Karpas-422 (cell line): ENCODE data around the gene PCNX3. TPM values are rescaled to one million over a fixed set of nuclear protein-coding genes. Genes with fewer than 3 reads are reported as not detected.

ENCODE experiments used
- DNase-seq: peaks from one replicate; pipeline ENCODE4 v3.0.0-alpha.2; 2015
- H2AFZ ChIP-seq: fragments of 200-600 bp; sonication (generic); 2 replicates; pipeline ENCODE4 v1.6.1; 2014; ENCODE audit warnings: antibody characterized with exemption, low read length, mixed read lengths
- H3K27ac ChIP-seq: fragments of 200-600 bp; sonication (generic); 2 replicates; pipeline ENCODE4 v1.5.1; 2014; ENCODE audit warnings: mild to moderate bottlenecking, low read length, moderate library complexity
- H3K27me3 ChIP-seq: fragments of 200-600 bp; sonication (generic); 2 replicates; pipeline ENCODE4 v1.6.1; 2014; ENCODE audit warnings: low read length, mixed read lengths
- H3K36me3 ChIP-seq: fragments of 200-600 bp; sonication (generic); 2 replicates; pipeline ENCODE4 v1.6.1; 2014; ENCODE audit warnings: low read length, mixed read lengths; ENCODE audit not compliant: insufficient read depth
- H3K4me1 ChIP-seq: fragments of 200-600 bp; sonication (generic); 2 replicates; pipeline ENCODE4 v1.6.1; 2014; ENCODE audit warnings: mild to moderate bottlenecking, low read length, mixed read lengths
- H3K4me2 ChIP-seq: fragments of 200-600 bp; sonication (generic); 2 replicates; pipeline ENCODE4 v1.6.1; 2014; ENCODE audit warnings: low read length, low read depth, mild to moderate bottlenecking; ENCODE audit not compliant: poor library complexity, severe bottlenecking
- H3K4me3 ChIP-seq: fragments of 200-600 bp; sonication (generic); 2 replicates; pipeline ENCODE4 v1.5.1; 2014; ENCODE audit warnings: mild to moderate bottlenecking, antibody characterized with exemption, low read length, mixed read lengths
- H3K79me2 ChIP-seq: fragments of 200-600 bp; sonication (generic); 2 replicates; pipeline ENCODE4 v1.6.1; 2014; ENCODE audit warnings: mild to moderate bottlenecking, low read length, mixed read lengths
- H3K9ac ChIP-seq: fragments of 200-600 bp; sonication (generic); 2 replicates; pipeline ENCODE4 v1.6.0; 2014; ENCODE audit warnings: low read length
- H3K9me2 ChIP-seq: fragments of 200-600 bp; sonication (generic), shearing (Covaris generic); replicated peaks from 2 replicates; pipeline ENCODE4 v1.6.0; 2014; ENCODE audit warnings: mild to moderate bottlenecking, low read length, moderate library complexity; ENCODE audit not compliant: insufficient read depth
- H3K9me3 ChIP-seq: fragments of 300-700, 200-600 bp; sonication (generic); 2 replicates; pipeline ENCODE4 v1.6.1; 2014; ENCODE audit warnings: low read length, mixed read lengths
- H4K20me1 ChIP-seq: fragments of 200-600 bp; sonication (generic); 2 replicates; pipeline ENCODE4 v1.6.1; 2014; ENCODE audit warnings: mild to moderate bottlenecking, antibody characterized with exemption, low read length, low read depth; ENCODE audit not compliant: insufficient read depth
- total RNA-seq: library from RNA; depleted of rRNA; stranded (reverse); fragments of >200 nt; shearing (Covaris generic); gene quantifications from 2 replicates; pipeline ENCODE4 v1.2.3, GENCODE V29; 2014; ENCODE audit warnings: low replicate concordance

The PCNX3 gene
- total RNA-seq, 1 experiment from 2014 or later, result 20.4 TPM

DNA sequence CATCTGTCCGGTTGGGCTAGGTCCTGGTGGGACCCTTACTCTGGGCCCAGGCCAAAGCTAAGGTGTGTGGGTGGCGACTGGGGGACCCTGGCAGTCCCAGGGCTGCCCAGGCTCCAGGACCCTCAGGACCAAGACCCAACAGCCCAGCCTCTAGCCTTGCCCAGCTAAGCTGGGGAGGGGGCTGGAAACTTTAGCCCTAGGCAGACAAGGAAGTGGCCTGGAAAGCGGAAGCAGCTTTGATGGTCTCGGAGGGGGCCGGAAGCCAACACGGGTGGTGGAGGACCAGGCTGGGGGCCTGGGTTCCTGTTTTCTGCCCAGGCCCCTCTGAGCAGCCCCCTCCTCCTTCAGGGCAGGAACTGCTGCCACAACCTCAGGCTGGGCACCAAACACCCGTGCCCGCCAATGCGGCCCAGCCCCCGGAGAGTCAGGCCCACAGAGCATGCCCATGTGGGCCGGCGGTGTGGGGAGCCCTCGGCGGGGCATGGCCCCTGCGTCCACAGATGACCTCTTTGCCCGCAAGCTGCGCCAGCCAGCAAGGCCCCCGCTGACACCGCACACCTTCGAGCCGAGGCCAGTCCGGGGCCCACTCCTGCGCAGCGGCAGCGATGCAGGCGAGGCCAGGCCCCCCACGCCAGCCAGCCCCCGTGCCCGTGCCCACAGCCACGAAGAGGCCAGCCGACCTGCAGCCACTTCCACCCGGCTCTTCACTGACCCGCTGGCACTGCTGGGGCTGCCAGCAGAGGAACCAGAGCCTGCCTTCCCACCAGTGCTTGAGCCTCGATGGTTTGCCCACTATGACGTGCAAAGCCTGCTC, 25.1 kb downstream of the PCNX3 start:
- H3K4me2 ChIP-seq, result peak overlapping the region; percentile 95
- no peaks in the 10 kb centered on the region for H3K9me2 ChIP-seq
- H4K20me1 ChIP-seq, result peaks cover 4% of the 10 kb centered on the region; the same call in 1 of the 2 replicates
- peak overlapping the region; percentile 92 for H3K9ac ChIP-seq
- peak overlapping the region; percentile 89 for H3K4me3 ChIP-seq
- no peaks in the 10 kb centered on the region for H3K27me3 ChIP-seq
- peak; percentile 86 for DNase-seq
- peaks cover 53% of the 10 kb centered on the region for H3K4me1 ChIP-seq
- H2AFZ ChIP-seq, result no peak overlapping the region
- no peaks in the 10 kb centered on the region for H3K9me3 ChIP-seq
- peaks cover 30% of the 10 kb centered on the region for H3K79me2 ChIP-seq
- 0 out of 2 replicates have a peak, but pooled peaks cover 9% of the 10 kb centered on the region for H3K36me3 ChIP-seq
- peak overlapping the region; percentile 99 for H3K27ac ChIP-seq

DNA sequence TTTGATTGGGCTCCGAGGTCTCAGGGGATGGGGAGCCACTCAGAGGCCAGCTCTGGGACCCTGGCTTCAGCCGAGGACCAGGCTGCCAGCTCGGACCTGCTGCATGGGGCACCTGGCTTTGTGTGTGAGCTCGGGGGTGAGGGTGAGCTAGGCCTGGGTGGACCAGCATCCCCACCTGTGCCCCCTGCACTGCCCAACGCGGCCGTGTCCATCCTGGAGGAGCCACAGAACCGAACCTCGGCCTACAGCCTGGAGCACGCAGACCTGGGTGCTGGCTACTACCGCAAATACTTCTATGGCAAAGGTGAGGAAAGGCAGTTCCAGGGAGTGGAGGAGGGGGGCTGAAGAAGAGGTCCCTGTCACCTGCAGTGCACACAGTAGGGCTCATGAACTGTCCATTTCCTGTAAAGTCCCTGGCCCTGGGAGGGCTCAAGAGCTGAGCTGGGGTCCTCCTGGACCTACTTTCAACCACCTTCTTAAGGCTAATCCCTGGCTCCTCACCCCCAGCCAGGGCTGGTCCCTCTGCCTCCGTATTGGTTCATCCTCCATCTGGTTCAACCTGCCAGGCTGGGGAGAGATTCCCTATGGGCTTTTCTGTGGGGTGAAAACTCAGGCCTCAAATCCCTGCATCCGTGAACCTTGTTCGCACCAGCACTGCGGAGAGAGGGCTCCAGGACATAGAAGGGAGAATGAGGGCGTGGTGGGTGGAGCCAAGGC, 25.9 kb downstream of the PCNX3 start:
- peaks cover 30% of the 10 kb centered on the region for H3K79me2 ChIP-seq
- H2AFZ ChIP-seq, result no peak overlapping the region
- H3K36me3 ChIP-seq, result 0 out of 2 replicates have a peak, but pooled peaks cover 9% of the 10 kb centered on the region
- H3K4me1 ChIP-seq, result peaks cover 53% of the 10 kb centered on the region
- peak overlapping the region; percentile 92 for H3K9ac ChIP-seq
- H3K27ac ChIP-seq, result peak overlapping the region; percentile 99
- H4K20me1 ChIP-seq, result peaks cover 4% of the 10 kb centered on the region; the same call in 1 of the 2 replicates
- H3K27me3 ChIP-seq, result no peaks in the 10 kb centered on the region
- H3K4me3 ChIP-seq, result peak overlapping the region; percentile 89
- no peaks in the 10 kb centered on the region for H3K9me2 ChIP-seq
- DNase-seq, result no peak
- H3K9me3 ChIP-seq, result no peaks in the 10 kb centered on the region
- H3K4me2 ChIP-seq, result peak overlapping the region; percentile 95

DNA sequence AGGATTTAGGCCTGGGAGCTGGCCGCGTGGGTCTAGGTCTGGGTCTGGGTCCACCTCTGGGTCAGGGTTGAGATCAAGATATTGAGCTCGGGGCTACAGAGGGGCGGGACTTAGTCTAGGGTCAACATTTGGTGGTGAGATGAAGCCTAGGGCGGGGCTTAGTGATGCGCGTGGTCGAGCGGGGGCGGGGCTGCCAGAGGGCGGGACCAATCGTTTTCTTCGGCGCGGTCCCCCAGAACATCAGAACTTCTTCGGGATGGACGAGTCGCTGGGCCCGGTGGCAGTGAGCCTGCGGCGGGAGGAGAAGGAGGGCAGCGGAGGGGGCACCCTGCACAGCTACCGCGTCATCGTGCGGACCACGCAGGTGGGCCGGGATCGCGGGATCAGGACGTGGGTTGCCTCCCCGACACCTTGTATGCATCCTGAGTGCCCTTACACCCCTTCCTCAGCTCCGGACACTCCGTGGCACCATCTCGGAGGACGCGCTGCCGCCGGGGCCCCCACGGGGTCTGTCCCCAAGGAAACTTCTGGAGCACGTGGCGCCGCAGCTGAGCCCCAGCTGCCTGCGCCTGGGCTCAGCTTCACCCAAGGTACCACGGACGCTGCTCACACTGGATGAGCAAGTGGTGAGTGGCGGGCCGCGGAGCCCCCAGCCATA, 26.6 kb downstream of the PCNX3 start:
- H3K4me1 ChIP-seq, result peaks cover 53% of the 10 kb centered on the region

DNA sequence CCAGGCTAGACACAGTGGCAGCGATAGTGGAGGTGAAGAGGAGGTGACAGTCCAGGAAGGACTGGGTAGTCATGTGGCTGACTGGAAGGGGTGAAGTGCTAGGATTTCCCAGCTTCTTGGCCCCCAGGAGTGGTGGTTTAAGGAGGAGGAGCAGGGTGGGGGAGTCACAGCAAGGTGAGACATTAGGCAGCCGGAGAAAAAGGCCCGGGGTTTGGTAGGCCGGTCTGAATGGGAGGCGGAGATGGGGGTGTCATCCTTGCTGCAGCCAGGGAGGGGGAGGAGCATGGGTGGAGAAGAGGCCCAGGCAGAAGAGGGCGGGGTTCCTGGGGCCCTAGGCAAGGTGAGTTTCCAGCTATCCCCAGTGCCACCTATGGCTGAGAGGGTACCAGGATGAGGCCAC, 28.4 kb downstream of the PCNX3 start:
- no peak overlapping the region for H3K9ac ChIP-seq
- no peak overlapping the region for H3K4me2 ChIP-seq
- peaks cover 39% of the 10 kb centered on the region for H3K4me1 ChIP-seq

More for the DNA sequence above, 26.6 kb downstream of the PCNX3 start:
- Histone ChIP-seq H3K4me2 (peak overlapping the region; percentile 95), H3K9ac (peak overlapping the region; percentile 92), H3K9me2 (no peaks in the 10 kb centered on the region), H3K27me3 (no peaks in the 10 kb centered on the region), H3K27ac (peak overlapping the region; percentile 99), H3K4me3 (peak overlapping the region; percentile 89), H2AFZ (no peak overlapping the region), H4K20me1 (peaks cover 4% of the 10 kb centered on the region; the same call in 1 of the 2 replicates), H3K79me2 (peaks cover 30% of the 10 kb centered on the region), H3K9me3 (no peaks in the 10 kb centered on the region), H3K36me3 (0 out of 2 replicates have a peak, but pooled peaks cover 9% of the 10 kb centered on the region)
- peak; percentile 82 for DNase-seq

DNA sequence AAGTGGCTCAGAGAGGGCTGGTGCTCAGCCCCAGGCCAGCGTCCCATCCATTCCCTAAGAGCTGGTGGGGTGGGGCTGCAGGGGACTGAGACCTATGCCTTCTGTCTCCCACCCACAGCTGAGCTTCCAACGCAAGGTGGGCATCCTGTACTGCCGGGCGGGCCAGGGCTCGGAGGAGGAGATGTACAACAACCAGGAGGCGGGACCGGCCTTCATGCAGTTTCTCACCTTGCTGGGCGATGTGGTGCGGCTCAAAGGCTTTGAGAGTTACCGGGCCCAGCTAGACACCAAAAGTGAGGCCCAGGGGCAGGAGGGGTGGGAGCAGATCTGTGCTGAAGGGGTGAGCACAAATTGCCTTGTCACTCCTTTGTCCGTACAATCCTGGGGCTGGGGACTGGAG, 29.3 kb downstream of the PCNX3 start:
- H3K27me3 ChIP-seq, result no peaks in the 10 kb centered on the region
- no peak overlapping the region for H2AFZ ChIP-seq
- no peak overlapping the region for H3K27ac ChIP-seq
- H3K9me2 ChIP-seq, result no peaks in the 10 kb centered on the region
- no peak for DNase-seq
- peaks cover 4% of the 10 kb centered on the region; the same call in 1 of the 2 replicates for H4K20me1 ChIP-seq
- H3K4me2 ChIP-seq, result no peak overlapping the region
- H3K36me3 ChIP-seq, result 0 out of 2 replicates have a peak, but pooled peaks cover 9% of the 10 kb centered on the region
- H3K79me2 ChIP-seq, result peaks cover 30% of the 10 kb centered on the region
- no peak overlapping the region for H3K4me3 ChIP-seq
- peaks cover 30% of the 10 kb centered on the region for H3K4me1 ChIP-seq
- H3K9me3 ChIP-seq, result no peaks in the 10 kb centered on the region
- no peak overlapping the region for H3K9ac ChIP-seq

More for the DNA sequence above, 28.4 kb downstream of the PCNX3 start:
- Histone ChIP-seq H3K9me2 (no peaks in the 10 kb centered on the region), H4K20me1 (peaks cover 4% of the 10 kb centered on the region; the same call in 1 of the 2 replicates), H3K79me2 (peaks cover 30% of the 10 kb centered on the region), H2AFZ (no peak overlapping the region), H3K27ac (no peak overlapping the region), H3K9me3 (no peaks in the 10 kb centered on the region), H3K36me3 (0 out of 2 replicates have a peak, but pooled peaks cover 9% of the 10 kb centered on the region), H3K27me3 (no peaks in the 10 kb centered on the region), H3K4me3 (no peak overlapping the region)
- DNase-seq, result no peak

DNA sequence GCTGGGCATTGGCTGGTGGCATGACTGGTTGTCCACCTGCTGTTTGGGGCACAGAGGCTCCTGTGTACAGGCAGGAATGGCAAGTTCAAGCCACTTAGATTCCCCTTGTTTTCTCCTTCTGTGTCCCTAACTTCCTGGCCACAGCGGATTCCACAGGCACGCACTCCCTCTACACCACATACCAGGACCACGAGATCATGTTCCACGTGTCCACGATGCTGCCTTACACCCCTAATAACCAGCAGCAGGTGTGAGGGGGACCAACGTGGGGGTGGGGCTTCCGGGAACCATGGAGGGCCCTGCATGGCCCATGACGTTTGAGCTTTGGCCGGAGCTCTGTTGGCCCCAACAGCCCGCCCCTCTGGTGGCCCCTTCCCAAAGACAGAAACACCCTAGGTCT, 30.1 kb downstream of the PCNX3 start:
- Histone ChIP-seq H3K4me2 (no peak overlapping the region), H3K9me2 (no peaks in the 10 kb centered on the region), H3K4me1 (peaks cover 21% of the 10 kb centered on the region), H3K27ac (no peak overlapping the region), H4K20me1 (peaks cover 4% of the 10 kb centered on the region; the same call in 1 of the 2 replicates), H3K36me3 (0 out of 2 replicates have a peak, but pooled peaks cover 9% of the 10 kb centered on the region), H3K9me3 (no peaks in the 10 kb centered on the region), H2AFZ (no peak overlapping the region), H3K4me3 (no peak overlapping the region), H3K79me2 (peaks cover 26% of the 10 kb centered on the region), H3K27me3 (no peaks in the 10 kb centered on the region), H3K9ac (no peak overlapping the region)
- DNase-seq, result no peak

DNA sequence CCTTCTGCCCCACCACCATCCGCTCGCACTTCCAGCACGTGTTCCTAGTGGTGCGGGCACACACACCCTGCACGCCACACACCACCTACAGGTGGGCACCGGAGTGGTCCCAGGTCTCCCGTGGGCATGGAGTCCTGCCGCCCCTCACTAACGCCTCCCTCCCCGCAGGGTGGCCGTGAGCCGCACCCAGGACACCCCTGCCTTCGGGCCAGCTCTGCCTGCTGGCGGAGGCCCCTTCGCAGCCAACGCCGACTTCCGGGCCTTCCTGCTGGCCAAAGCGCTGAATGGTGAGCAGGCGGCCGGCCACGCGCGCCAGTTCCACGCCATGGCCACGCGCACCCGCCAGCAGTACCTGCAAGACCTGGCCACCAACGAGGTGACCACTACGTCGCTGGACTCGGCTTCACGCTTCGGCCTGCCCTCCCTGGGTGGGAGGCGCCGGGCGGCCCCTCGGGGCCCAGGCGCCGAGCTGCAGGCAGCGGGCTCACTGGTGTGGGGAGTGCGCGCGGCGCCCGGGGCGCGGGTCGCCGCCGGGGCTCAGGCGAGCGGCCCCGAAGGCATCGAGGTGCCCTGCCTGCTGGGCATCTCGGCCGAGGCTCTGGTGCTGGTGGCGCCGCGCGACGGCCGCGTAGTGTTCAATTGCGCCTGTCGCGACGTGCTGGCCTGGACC, 30.8 kb downstream of the PCNX3 start:
- Histone ChIP-seq H3K4me1 (peaks cover 15% of the 10 kb centered on the region), H3K4me2 (no peak overlapping the region)

More for the DNA sequence above, 30.8 kb downstream of the PCNX3 start:
- peaks cover 4% of the 10 kb centered on the region; the same call in 1 of the 2 replicates for H4K20me1 ChIP-seq
- no peaks in the 10 kb centered on the region for H3K9me3 ChIP-seq
- no peak overlapping the region for H3K9ac ChIP-seq
- H3K27ac ChIP-seq, result no peak overlapping the region
- H3K27me3 ChIP-seq, result no peaks in the 10 kb centered on the region
- no peak overlapping the region for H3K4me3 ChIP-seq
- no peak overlapping the region for H2AFZ ChIP-seq
- 0 out of 2 replicates have a peak, but pooled peaks cover 9% of the 10 kb centered on the region for H3K36me3 ChIP-seq
- no peak for DNase-seq
- H3K79me2 ChIP-seq, result peaks cover 19% of the 10 kb centered on the region
- no peaks in the 10 kb centered on the region for H3K9me2 ChIP-seq
